ENCODE measurements around the gene PHF21A.

DNA sequence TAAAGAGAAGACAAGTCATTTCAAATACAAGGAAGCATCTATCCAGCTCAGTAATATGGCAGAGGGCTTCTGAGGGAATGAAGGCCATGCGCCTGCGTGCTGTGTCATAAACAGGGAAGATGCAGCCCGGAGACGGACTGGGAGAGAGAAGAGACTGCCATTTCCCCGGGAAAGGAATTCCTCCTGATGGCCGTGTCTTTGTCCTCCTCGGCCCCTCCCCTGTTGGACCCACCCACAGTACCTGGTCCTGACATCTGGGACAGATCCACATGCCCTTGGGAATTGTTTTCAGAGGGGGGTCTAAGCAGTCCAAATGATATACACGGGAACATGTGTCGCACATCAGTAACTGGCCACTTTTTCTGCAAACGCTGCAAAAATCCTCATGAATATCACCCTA, 183.3 kb downstream of the PHF21A start:
- TF ChIP-seq EZH2 (IDR thresholded peaks at IDR 0.05; ENCODE audit: borderline replicate concordance, low read depth, low read length, severe bottlenecking) = no peak
- TF ChIP-seq, protein P1, sequence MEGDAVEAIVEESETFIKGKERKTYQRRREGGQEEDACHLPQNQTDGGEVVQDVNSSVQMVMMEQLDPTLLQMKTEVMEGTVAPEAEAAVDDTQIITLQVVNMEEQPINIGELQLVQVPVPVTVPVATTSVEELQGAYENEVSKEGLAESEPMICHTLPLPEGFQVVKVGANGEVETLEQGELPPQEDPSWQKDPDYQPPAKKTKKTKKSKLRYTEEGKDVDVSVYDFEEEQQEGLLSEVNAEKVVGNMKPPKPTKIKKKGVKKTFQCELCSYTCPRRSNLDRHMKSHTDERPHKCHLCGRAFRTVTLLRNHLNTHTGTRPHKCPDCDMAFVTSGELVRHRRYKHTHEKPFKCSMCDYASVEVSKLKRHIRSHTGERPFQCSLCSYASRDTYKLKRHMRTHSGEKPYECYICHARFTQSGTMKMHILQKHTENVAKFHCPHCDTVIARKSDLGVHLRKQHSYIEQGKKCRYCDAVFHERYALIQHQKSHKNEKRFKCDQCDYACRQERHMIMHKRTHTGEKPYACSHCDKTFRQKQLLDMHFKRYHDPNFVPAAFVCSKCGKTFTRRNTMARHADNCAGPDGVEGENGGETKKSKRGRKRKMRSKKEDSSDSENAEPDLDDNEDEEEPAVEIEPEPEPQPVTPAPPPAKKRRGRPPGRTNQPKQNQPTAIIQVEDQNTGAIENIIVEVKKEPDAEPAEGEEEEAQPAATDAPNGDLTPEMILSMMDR (IDR thresholded peaks at IDR 0.05; ENCODE audit: borderline replicate concordance, extremely low read depth, low read length, poor library complexity, severe bottlenecking) = no peak

Measured in DND-41 (cell line).